ENCODE data around the gene GABRP. TPM values are rescaled to one million over a fixed set of nuclear protein-coding genes. Genes with fewer than 3 reads are reported as not detected.

The GABRP gene
- polyA plus RNA-seq, 1 of the 3 experiments (the other 2 are of a cell fraction), result 0.03 TPM

DNA sequence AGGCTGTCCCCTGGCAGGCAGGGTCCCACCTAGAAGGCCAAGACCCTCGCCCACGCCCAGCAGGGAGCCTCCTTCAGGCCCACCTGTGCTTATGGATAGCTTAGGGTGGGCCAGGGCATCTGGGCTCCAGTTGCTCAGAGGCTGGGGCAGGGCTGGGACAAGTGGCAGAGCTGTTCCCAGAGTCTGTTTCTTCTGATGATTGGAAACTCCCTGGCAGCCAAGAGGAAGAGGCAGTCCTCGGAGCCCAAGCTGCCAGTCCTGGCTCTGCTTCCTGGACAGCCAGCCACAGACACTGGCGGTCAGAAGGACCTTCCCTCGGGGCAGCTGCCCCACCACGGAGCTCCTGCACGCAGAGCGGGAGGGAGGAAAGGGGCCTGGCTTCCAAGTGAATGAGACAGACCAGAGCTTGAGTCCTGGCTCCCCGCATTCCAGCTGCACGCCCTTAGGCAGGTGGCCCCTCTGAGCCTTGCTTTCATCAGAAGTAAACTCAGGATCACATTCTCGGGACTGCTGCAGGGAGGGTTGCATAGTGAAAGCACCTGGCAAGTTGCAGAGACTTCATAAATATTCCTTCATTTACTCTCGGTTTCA lies 37.9 kb upstream of the GABRP start (continued):
- TF ChIP-seq GATA2 (CRISPR knock-in tag; IDR thresholded peaks at IDR 0.05) (peak; percentile 58), POLR2AphosphoS5 (IDR thresholded peaks at IDR 0.05; ENCODE audit: low read depth, low read length) (no peak), RFX5 (IDR thresholded peaks at IDR 0.05; ENCODE audit: low read length) (no peak), USF2 (IDR thresholded peaks at IDR 0.05; ENCODE audit: borderline replicate concordance, low read depth, low read length) (no peak), EP300 (IDR thresholded peaks at IDR 0.05; ENCODE audit: borderline replicate concordance in 1 of 2, low read depth in 1 of 2, low read length in 1 of 2) (peak in 1 of 2 experiments; percentile 90; a peak in 2 of 4 replicates), TAF1 (IDR thresholded peaks at IDR 0.05; ENCODE audit: borderline replicate concordance, low read depth, low read length) (no peak), JUND (IDR thresholded peaks at IDR 0.05) (no peak), NRF1 (IDR thresholded peaks at IDR 0.05; ENCODE audit: low read depth, low read length) (no peak), EZH2phosphoT487 (IDR thresholded peaks at IDR 0.05; ENCODE audit: borderline replicate concordance, low read depth) (no peak)
- TF ChIP-seq, protein P1, sequence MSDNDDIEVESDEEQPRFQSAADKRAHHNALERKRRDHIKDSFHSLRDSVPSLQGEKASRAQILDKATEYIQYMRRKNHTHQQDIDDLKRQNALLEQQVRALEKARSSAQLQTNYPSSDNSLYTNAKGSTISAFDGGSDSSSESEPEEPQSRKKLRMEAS (IDR thresholded peaks at IDR 0.05; ENCODE audit: low read depth), result no peak

GRCh38 chr5:170746075-170746960 lies 37.2 kb upstream of the GABRP start:
- Histone ChIP-seq H3K36me3 (replicated peaks in 1 of 2; ENCODE audit: control insufficient read depth in 1 of 2, insufficient read depth in 2 of 2, low read length in 1 of 2) (no peaks in the 10 kb centered on the region), H3K9me2 (no peaks in the 10 kb centered on the region), H4K20me1 (ENCODE audit: insufficient read depth) (no peaks in the 10 kb centered on the region), H3K9me3 (no peaks in the 10 kb centered on the region), H2AFZ (ENCODE audit: low read depth) (no peak overlapping the region), H3K4me3 (ENCODE audit: low read depth in 2 of 2, low read length in 1 of 2) (no peak overlapping the region; a peak in 1 of 4 replicates), H3K27me3 (ENCODE audit: insufficient read depth) (no peaks in the 10 kb centered on the region), H3K4me2 (peak overlapping the region; percentile 41; the same call in 1 of the 2 replicates), H3K27ac (ENCODE audit: low read depth in 2 of 2, low read length in 1 of 2) (peak overlapping the region in 1 of 2 experiments; percentile 82; a peak in 2 of 4 replicates), H3F3A (replicated peaks; ENCODE audit: insufficient read depth) (no peaks in the 10 kb centered on the region), H3K4me1 (ENCODE audit: control insufficient read depth in 1 of 2, insufficient read depth in 2 of 2, low read depth in 1 of 2, low read length in 1 of 2) (peaks cover 0 to 61% of the 10 kb centered on the region in 2 experiments; a peak in 2 of 4 replicates), H3K79me2 (ENCODE audit: insufficient read depth) (no peaks in the 10 kb centered on the region), H3K9ac (no peak overlapping the region)
- POLR2A ChIA-PET, result interaction anchor here (0.7 to 2.9 kb wide), 2 partner anchors 45 to 576 kb away, joined by 3 to 12 read pairs; no protein-coding TSS in a partner anchor
- 61% methylated on average over 9 of the region's 14 CpGs for WGBS (ENCODE audit: low lambda C conversion rate)
- DNase-seq, result no peak
- TF ChIP-seq RFX5 (IDR thresholded peaks at IDR 0.05; ENCODE audit: low read length), result no peak
- TF ChIP-seq RCOR1 (IDR thresholded peaks at IDR 0.05; ENCODE audit: low read length), result 0 out of 2 replicates have a peak, but pooled peaks have one; percentile 5
- CTCF ChIA-PET, result interaction anchor here (0.6 to 14.2 kb wide), 19 partner anchors 10 to 673 kb away, joined by 3 to 511 read pairs (median 11); partner anchors contain the start of genes FGF18 and GABRP

DNA sequence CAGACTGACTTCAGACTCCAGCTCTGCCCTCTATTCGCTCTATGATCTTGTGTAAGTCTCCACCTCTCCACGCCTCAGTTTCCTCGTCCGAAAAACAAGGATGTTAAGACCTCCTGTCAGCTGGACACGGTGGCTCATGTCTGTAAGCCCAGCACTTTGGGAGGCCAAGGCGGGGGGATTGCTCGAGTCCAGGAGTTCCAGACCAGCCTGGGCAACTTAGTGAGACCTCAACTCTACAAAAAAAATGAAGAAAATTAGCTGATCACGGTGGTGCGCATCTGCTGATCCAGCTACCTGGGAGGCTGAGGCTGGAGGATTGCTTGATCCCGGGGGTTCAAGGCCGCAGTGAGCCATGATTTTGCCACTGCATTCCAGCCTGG lies 36.6 kb upstream of the GABRP start:
- H3K4me1 ChIP-seq (ENCODE audit: control insufficient read depth in 1 of 2, insufficient read depth in 2 of 2, low read depth in 1 of 2, low read length in 1 of 2), result peaks cover 0 to 68% of the 10 kb centered on the region in 2 experiments; a peak in 2 of 4 replicates
- ChIA-PET CTCF (interaction anchor here (1.2 to 14.2 kb wide), 5 partner anchors 23 to 108 kb away, joined by 3 to 511 read pairs (median 4); partner anchors contain the start of gene GABRP), POLR2A (no interaction called here)
- no peaks in the 10 kb centered on the region for H3K27me3 ChIP-seq (ENCODE audit: insufficient read depth)
- H3F3A ChIP-seq (replicated peaks; ENCODE audit: insufficient read depth), result no peaks in the 10 kb centered on the region
- no peak overlapping the region for H3K9ac ChIP-seq
- TF ChIP-seq TCF12 (IDR thresholded peaks at IDR 0.05) (no peak), NRF1 (IDR thresholded peaks at IDR 0.05; ENCODE audit: low read depth, low read length) (no peak), SMC3 (IDR thresholded peaks at IDR 0.05; ENCODE audit: low read depth, low read length) (no peak), RAD21 (IDR thresholded peaks at IDR 0.05; ENCODE audit: low read length) (no peak), FOXM1 (IDR thresholded peaks at IDR 0.05; ENCODE audit: low read depth) (no peak), RXRA (IDR thresholded peaks at IDR 0.05; ENCODE audit: borderline replicate concordance, low read depth) (no peak), FOSL2 (IDR thresholded peaks at IDR 0.05; ENCODE audit: borderline replicate concordance, low read depth) (no peak), SIN3A (IDR thresholded peaks at IDR 0.05; ENCODE audit: borderline replicate concordance, low read depth, low read length) (no peak), GATA2 (CRISPR knock-in tag; IDR thresholded peaks at IDR 0.05) (no peak)
- TF ChIP-seq, protein P2, sequence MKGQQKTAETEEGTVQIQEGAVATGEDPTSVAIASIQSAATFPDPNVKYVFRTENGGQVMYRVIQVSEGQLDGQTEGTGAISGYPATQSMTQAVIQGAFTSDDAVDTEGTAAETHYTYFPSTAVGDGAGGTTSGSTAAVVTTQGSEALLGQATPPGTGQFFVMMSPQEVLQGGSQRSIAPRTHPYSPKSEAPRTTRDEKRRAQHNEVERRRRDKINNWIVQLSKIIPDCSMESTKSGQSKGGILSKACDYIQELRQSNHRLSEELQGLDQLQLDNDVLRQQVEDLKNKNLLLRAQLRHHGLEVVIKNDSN (IDR thresholded peaks at IDR 0.05; ENCODE audit: borderline replicate concordance, low read depth), result no peak
- no peak overlapping the region for H3K4me2 ChIP-seq
- no peaks in the 10 kb centered on the region for H3K9me3 ChIP-seq
- 83% methylated on average over 11 of the region's 11 CpGs for WGBS (ENCODE audit: low lambda C conversion rate)
- no peaks in the 10 kb centered on the region for H3K9me2 ChIP-seq
- H3K36me3 ChIP-seq (replicated peaks in 1 of 2; ENCODE audit: control insufficient read depth in 1 of 2, insufficient read depth in 2 of 2, low read length in 1 of 2), result no peaks in the 10 kb centered on the region
- no peak overlapping the region for H2AFZ ChIP-seq (ENCODE audit: low read depth)
- H3K79me2 ChIP-seq (ENCODE audit: insufficient read depth), result no peaks in the 10 kb centered on the region
- no peak for DNase-seq
- peak overlapping the region in 1 of 2 experiments; percentile 82; a peak in 1 of 4 replicates for H3K27ac ChIP-seq (ENCODE audit: low read depth in 2 of 2, low read length in 1 of 2)
- H4K20me1 ChIP-seq (ENCODE audit: insufficient read depth), result no peaks in the 10 kb centered on the region
- no peak overlapping the region for H3K4me3 ChIP-seq (ENCODE audit: low read depth in 2 of 2, low read length in 1 of 2)

All from SK-N-SH (cell line).